HG02610 (cell line): ENCODE measurements around the gene PACS2.
"Not testable (repeated sequence)": the region's sequence is repeated elsewhere in the genome, so short reads cannot be mapped to it uniquely, and the experiment has no call there.

Experiments used
- ATAC-seq: cut with Tn5 transposase; IDR thresholded peaks from one replicate; pipeline ENCODE4 v1.9.1; 2021; ENCODE audit warnings: mild to moderate bottlenecking, moderate library complexity; ENCODE audit not compliant: unreplicated experiment

PACS2 gene

DNA sequence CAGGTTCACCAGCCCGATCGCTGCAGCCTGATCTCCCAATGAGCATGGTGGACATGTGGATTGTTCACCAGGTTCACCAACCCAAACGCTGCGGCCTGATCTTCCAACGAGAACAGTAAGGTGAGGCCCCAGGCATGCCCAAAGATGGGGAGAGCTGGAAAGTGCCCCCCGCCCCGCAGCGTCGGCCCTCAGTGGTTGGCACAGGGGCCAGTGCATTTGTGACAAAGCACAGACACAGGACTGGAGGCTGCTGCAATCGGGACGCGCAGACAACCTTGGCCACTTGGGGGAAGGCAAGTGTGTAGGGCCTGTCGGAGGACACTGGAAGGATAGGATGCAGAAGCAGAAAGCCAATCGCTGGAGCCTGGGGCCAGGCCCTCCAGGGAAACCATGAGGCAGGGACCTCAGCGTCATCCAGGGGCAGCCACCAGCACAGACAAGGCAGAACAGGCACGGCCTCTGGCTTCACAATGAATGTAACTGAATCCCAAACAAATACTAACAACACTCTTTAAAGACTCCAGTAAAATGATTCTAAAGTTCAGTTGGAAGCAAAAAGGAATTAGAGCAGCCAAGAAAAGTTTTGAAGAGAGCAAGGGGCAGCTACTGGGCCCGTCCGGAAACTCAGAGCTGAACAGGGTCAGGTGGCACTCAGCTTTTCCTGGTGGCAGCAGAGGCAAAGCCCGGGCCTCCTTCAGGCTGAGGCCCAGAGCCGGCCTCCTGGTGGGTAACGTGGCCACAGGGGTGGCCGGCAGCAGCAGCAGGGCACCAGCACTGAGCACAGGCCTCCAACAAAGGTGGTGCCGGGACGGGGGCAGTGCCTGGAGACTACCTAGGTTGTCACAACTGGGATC is 27.1 kb upstream of the PACS2 start:
- no peak for ATAC-seq

DNA sequence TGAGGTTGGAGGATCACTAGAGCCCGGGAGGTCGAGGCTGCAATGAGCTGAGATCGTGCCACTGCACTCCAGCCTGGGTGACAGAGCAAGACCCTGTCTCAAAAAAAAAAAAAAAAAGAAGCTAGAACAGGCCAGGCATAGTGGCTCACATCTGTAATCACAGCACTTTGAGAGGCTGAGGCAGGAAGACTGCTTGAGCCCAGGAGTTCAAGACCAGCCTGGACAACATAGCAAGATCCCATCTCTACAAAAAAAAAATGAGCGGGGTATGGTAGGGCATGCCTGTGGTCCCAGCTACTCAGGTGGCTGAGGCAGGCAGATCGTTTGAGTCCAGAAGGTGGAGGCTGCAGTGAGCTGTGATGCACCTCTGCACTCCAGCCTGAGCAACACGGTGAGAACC is 25.6 kb upstream of the PACS2 start:
- ATAC-seq, result not testable (repeated sequence)

- ATAC-seq, result no peak
Measured at GRCh38 chr14:105290621-105291346, 23.8 kb upstream of the PACS2 start.

- ATAC-seq, result no peak
Measured at GRCh38 chr14:105292826-105293711, 21.5 kb upstream of the PACS2 start.

DNA sequence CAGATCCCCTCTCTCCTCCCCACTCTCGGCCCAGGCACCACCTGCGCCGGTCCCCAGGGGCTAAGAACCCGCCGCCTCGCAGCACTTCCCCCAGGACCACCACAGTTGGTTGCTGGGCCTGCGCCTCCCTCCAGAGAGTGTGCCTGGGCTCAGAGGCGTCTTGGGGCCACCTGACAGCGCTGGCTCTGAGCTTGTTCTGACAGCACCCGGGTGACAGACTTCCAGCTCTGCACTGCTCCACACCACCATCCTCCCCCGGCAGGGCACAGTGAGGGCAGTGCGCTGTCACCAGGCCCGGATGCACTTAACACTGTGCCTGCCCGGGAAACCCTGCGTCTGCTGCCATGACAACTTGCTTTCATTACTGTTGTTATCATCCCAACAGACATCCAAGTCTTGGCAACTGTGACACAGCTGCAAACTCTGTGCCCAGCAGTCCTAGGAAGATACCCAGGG is 20.4 kb upstream of the PACS2 start:
- ATAC-seq, result peak; percentile 55

DNA sequence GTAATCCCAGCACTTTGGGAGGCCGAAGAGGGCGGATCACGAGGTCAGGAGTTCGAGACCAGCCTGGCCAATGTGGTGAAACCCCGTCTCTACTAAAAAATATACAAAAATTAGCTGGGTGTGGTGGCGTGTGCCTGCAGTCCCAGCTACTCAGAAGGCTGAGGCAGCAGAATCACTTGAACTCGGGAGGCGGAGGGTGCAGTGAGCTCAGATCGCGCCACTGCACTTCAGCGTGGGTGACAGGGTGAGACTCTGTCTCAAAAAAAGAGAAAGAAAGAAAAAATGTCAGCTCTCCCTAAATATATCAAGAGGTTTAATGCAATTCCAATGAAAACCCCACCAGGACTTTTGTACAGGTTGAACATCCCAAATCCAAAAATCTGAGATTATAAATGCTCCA is 17.2 kb upstream of the PACS2 start:
- not testable (repeated sequence) for ATAC-seq

DNA sequence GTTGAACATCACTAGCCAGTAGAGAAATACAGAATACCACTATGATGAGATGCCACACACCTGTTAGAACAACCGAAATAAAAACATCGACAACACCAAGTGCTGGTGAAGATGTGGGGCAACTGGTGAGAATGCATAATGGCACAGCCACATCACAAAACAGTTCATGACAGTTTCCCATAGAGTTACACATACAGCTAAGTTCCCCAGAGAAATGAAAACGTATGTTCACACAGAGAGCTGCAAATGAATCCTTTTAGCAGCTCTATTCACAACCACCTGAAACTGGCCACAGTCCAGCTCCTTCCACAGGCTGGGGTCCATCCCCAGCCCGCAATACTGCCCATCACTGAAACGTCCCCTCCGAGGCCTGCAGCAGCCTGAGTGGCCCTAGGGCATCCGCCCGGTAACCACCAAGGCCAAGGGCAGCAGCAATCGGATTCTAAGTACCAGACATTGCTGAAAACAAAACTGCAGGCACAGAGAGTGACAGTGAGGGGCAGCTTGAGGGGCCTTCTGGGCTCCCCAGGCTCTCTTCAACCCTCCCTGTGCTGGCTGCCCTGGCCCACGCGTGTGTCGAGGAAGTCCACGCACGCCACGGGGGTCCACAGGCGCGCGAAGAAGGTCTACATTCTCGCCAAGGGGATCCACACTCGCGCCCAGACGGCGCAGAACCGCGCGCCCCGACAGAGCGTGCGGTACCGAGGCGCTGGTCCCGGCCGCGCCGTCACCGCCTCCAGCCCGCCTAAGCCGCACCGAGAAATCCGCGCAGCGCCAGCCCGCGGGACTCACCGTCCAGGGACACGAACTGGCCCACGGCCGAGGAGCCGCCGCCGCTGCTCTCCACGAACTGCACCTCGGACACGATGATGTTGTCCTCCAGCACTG is 14.7 kb upstream of the PACS2 start:
- ATAC-seq, result peak; percentile 17

DNA sequence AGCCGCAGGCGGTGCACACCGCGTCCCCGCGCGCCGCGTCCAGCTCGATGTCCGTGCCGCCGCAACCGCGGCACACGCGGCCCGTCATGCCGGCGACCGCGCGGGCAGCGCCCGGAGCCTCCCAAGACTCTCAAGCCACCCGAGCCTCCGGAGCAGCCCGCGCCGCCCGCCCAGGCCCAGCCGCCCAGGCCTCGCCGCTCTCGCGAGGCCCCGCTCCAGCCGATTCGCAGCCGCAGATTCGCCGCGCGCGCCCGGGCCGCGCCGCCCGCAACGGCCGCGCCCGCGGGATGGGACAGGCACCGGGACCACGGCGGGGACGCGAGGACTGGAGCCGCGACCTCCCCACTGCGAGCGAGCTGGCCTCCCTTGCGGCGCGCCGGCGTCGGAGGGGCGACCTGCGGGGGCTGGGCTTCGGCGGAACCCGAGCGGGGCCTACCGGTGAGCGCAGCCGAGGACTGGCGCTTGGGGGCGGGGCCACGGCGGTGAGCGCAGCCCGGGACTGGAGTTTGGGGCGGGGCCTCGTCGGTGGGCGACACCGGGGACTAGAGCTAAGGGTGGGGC is 13.9 kb upstream of the PACS2 start, which contains the start of gene BRF1:
Gene BRF1, minus strand, starts transcription at position 460 of the 561 bp plus-strand sequence. Its CDS starts 372 bp downstream, at position 88.
- peak; percentile 78 for ATAC-seq

- ATAC-seq, result peak; percentile 60
Measured at GRCh38 chr14:105301103-105301914, 13.2 kb upstream of the PACS2 start.

DNA sequence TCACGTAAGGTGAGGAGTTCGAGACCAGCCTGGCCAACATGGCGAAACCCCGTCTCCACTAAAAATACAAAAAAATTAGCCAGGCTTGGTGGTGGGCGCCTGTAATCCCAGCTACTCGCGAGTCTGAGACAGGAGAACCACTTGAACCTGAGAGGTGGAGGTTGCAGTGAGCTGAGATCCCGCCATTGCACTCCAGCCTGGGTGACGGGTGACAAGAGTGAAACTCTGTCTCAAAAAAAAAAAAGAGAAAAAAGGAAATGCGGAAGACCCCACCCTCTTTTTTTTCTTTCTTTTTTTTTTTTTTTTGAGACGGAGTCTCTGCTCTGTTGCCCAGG is 12.7 kb upstream of the PACS2 start:
- not testable (repeated sequence) for ATAC-seq

- ATAC-seq, result no peak
Measured at GRCh38 chr14:105303949-105304348, 10.6 kb upstream of the PACS2 start.

- no peak for ATAC-seq
Measured at GRCh38 chr14:105304565-105304964, 10.0 kb upstream of the PACS2 start.

- ATAC-seq, result no peak
Measured at GRCh38 chr14:105305345-105305744, 9.2 kb upstream of the PACS2 start.

- ATAC-seq, result no peak
Measured at GRCh38 chr14:105305791-105306190, 8.8 kb upstream of the PACS2 start.

DNA sequence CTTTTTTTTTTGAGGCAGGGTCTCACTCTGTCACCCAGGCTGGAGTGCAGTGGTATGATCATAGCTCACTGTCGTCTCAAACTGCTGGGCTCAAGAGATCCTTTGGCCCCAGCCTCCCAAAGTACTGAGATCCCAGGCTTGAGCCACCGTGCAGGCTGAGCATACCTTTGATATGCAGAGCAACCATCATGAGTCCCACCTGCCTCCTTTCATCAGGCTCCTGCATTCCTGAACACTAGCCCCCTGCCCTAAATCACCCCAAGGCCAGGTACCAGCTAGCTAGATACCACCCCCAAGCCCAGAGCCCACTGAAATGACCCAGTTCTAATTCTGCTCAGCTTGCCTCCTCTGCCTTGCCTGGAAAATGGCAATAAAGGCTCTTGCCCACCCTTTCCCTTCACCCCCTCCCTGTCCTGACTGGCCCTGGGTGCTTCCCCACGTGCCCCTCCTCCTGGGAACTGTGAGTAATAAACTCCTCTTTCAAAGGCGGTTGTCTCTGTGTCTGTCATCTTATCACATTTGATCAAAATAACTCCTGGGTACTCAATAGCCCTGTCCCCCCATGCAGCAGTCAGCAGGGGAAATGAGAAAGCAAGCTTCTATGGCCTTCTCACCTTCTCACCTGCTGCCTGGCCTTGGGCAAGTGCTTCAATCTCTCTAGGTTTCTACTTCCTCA is 7.4 kb upstream of the PACS2 start:
- no peak for ATAC-seq

- no peak for ATAC-seq
Measured at GRCh38 chr14:105309371-105309770, 5.2 kb upstream of the PACS2 start.

GRCh38 chr14:105311838-105312237 is 2.7 kb upstream of the PACS2 start:
- ATAC-seq, result no peak

DNA sequence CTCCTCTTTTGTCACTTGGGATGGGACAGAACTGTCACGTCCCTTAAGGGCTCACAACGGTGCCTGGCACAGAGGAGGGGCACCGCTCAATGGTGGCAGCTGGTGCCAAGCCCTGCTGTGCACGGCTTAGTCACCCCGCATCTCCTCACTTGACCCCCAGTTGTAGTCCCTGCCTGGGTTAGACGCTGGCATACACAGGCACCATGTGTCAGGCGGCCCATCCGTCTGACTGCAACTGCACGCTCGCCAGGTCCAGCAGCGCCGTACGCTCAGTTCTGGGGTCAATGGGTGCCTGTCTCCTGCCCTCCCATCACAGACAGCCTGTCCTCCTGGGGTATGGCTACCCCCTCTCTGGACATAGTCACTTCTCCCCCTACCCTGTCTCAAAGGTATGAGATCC is 1.6 kb upstream of the PACS2 start:
- ATAC-seq, result no peak
